HG03025 (cell line): Measurements from ENCODE around the gene CITED1.

Experiments used
- ATAC-seq: cut with Tn5 transposase; IDR thresholded peaks from one replicate; pipeline ENCODE4 v1.9.1; 2021; ENCODE audit warnings: mild to moderate bottlenecking, moderate library complexity; ENCODE audit not compliant: unreplicated experiment, low FRiP score

Gene CITED1

DNA sequence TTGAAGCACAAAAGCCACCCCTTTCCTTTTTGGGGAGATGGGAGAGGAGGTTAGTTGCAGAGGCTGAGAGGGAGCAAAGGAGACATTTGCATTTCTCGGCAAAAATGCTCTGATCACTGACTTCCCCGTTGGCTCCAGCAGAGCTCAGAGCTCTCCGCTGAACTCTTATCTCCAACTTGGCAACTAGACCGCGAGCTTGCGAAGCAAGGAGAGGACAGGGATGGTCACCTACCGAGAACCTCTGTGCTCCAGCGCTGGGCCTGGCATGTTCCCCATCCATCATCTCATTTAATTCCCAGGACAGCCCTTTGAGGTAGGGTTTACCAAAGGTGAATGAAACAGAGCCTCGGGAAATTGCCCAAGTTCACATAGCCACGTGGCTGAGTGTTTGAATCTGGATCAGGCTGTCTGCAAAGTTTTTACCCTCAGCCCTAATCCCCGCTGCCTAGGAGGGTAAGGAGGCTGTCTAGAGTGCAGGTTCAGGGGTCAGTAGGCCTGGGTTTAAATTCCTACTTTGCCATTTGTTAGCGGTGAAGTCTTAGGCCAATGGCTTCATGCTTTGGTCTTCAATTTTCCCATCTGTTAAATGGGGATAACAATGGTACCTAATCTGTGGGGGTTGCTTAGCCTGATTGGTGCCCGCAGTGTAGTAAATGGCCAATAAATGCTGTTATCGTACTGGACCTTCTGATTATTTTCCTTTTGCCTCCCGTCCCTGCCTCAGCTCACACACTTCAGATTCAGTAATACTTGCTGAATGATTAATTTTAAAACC is 3.8 kb upstream of the CITED1 start:
- no peak for ATAC-seq

DNA sequence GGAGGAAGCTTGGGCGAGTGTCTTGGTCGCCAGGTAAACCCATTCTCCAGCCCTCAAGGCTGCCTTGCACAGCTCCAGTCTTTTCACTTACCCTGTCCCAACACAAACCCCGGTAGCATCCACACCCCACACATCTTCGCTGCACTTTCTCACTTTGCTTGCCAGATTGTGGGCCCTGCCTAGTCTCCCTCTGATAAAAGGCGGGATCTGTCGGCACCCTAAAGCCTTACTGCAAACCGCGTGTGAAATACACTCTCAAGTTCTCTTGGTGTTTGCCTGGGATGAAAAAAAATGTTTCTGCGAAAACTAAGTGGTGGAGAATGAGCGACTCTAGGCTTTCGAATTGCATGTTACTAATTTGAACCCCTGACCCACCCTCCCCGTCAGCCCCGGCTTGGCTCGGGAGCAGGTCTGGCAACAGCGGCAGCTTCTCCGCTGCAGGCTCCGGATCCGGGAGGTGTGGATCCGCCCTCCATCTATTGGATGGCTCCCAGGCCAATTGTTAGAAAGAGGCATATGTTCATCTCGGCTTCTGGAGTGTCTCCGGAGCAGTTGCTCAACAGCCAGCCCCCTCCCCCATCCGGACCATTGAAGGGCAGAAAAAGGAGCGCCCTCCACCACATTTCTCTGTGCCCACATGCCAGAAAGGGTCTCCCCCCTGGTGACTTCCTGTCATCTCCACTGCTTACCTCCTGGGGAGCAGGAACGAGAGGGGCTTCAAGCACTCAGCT is 3.0 kb upstream of the CITED1 start:
- ATAC-seq = no peak

DNA sequence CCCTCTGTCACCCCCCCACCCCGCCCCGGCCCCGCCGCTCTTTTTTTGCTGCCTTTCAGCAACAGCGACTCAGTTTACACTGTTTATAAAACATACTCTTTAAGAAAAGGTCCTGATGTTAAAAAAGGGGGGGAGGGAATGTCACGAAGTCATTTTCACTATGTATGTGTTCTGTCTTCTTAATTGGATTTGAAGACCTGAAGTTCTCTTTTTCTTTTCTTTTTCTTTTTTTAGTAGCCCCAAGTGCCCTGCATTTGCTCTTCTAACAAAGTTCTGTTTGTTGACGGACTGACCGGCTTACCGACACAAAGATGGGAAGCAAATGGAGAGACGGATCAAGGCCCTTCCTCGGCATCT is 2.5 kb upstream of the CITED1 start:
- no peak for ATAC-seq

DNA sequence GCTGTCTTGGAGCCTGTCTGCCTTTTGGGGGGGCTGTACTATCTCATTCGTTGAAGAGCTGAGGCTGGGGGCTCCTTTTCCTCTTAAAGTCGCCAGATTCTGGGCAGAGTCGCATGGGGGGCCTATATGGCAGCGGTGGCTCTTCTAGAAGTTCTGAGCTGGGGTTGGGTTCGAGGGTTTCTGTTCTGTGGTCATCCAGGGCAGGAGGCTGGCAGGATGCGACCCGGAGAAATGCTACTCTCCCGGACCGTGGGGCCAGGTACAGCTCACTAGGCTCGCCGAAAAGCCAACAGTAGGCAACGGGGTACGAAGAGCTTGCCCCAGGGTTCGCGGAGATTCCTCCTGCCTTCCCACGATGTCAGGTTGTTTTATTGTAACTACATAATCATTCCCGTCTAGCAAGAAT is 1.9 kb upstream of the CITED1 start:
- ATAC-seq = no peak

DNA sequence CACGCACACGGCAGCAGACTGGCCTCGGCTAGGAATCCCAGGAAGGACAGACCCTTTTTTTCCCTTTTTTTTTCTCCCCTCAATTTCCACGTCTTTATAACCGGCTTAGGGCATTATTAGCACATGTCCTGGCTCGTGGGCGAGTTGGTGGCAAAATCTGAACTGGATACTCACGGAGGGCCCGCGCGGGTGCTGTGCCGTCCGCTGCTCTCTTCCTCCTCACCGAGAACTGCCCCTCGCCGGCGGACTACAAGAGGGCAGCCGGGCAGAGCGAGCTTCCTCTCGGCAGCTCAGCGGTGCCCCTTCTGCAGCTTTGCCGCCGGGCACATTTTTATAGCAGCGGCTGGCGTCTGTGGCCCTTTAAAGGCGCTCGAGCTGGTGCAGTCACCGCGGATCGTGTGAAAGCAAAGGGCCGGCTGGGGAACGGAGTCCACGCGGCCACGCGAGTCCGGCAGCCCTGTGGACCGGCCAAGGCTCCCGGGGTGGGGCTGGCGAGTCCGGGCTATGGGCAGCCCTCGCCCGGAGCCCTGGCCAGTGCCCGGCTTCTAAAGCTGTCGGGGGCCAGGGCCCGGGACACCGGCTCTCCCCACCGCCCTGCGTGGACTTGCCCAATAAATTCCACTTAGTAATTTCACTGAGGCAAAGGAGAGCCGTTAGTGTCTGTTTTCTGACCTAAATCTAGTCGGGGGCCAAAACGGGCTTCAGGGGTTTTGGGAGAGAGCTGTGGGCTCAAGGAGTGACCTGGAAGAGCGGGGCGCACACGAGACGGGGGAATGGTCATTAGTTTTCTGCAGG is 1.3 kb upstream of the CITED1 start:
- ATAC-seq = peak; percentile 69

DNA sequence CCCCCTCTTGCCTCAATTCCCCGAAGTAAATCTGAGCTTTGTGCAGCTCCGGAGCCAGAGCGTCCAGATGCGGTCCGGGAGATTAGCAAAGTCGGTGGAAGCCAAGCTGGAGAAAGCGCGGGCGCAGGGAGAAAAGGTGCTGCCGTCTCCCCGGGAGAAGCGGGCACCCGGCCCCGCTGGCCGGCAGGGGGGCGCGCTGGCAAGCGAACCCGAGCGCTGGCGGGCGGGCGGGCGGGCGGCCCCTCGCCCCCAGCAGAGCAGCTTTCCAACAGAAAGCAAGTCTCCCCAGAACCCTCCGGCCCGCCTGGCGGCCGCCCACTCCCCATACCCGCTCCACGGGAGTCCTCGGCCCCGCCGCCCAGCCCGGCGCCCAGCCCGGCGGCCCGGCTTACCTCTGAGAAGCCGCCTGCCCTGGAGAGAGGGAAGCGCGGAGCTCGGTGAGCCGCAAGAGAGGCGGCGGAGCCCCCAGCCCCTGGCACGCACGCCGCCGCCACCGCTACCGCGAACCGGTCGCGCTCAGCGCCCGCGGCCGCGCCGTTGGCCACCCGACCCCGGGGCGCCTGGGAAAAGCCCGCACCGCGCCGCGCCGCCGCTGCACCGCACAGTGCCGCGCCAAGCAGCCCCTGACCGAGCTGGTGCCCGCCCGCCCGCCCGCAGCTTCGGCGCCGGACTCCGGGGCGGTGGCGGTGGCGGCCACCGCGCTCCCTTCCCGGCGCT is 529 bp upstream of the CITED1 start:
- peak; percentile 11 for ATAC-seq

DNA sequence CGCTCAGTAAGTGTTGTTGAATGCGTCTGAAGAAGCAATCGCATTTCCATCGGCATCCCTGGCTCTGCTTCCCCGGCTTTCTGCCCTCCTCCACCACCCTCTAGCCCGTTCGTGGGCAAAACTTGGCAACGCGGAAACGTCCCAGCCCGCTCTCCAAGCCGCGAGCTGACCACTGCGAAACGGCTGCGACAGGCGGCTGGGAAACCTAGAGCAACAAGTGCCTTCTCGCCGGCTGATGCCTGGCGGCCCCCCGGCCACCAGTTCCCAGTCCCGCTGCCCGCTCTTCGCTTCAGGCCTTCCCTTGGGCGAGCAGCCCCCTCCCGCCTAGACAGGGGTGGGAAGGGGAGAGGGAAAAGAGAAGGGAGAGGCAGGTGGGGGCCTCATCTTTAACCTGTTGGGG is 837 bp downstream of the CITED1 start:
- ATAC-seq = no peak

DNA sequence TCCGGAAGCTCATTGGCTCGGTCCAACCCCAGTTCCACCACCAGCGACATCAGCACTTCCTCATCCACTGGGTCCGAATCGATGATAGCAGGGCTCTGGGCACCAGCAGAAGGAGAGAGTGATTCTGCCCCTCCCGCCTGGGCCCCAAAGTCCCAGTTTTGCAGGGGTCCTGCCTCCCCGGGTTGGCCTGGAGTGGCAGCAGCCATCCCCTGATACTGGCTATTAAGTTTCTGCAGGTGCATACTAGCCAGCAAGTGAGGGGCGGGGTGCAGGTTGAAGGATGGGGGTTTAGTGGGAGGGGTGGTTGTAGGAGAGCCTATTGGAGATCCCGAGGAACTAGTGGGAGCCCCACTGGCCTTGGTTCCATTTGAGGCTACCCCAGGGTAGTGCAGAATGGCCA is 3.9 kb downstream of the CITED1 start:
- ATAC-seq = no peak

DNA sequence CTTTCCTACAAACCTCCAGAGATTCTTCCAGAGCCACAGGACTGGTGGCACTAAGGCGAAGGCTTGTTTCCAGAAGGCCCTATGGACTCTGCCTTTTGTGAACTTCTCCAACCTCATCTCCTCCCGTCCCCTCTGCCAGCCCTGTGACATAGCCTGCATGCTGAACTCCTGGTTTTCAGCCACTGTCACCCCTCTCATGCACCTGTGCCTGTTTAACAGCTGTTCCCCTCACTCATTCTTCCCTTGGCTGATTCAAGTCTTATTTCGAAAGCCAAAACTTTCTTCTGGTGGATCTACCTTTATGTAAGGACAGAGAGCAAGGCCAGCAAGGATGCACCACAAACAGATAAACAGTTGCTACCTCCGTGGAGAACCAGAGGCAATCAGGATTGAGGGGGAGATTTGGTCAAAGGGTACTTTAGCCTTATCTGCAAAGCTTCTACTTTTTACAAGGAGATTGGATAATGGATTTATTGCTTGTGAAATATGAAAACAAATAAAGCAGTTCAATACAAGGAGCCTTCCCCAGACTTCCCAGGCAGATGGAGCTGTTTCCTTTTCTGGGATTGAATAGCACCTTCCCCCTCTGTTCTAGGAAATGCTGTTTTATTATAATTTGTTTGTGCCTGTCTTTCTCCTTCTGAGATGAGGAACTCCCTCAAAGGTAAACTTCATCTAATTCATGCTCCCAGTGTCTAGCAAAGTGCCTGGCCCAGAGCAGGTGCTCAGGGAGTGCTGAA is 5.7 kb downstream of the CITED1 start:
- ATAC-seq = no peak

DNA sequence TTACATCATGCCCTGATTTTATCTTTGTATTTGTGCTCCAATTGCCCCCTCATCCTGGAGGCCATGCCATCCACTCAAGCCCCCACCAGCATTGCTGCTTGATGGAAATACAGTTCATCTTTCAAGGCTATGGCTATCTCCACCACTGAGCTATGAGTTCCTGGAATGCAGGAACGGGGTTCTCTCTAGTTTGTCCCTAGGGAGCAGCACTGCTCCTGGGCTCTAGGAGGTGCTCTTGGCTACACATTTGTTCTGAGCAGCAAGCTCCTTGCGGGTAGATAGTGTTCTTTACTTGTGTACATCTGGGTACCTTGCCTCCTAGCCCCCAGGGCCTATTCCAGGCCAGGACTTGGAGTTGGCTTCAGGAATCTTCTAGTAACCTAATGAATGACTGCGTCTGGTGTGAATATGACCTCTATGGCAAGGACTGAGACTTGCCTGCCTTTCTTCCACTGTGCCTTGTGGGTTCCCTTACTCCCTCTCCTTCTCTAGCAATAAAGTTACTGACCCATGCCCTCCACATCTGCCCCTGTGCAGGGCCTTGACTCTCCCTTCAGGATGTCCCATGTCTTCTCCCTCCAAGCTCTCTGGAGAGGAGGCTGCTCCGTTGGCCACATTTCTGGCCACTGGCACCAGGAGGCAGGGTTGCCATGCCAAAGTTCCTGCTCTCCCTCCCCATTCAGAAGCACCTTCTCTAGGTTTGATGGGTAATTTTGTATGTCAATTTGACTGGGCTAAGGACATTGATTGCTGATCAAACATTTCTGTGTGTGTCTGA is 7.6 kb downstream of the CITED1 start:
- ATAC-seq = no peak

DNA sequence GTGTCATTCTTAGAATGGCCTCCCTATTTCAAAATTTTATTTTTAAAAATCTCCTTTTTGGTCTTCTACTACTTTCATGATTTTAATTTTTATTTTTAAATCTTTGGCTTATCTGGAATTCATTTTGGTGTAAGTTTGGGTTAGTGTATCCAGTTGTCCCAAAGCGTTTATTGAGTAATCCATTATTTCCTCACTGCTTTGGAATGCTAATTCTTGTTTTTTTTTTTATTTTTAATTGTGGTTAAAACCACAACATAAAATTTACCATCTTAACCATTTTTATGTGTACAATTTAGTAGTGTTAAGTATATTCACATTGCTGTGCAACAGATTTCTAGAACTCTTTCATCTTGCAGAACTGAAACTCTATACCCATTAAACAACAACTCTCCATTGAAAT is 8.7 kb downstream of the CITED1 start:
- no peak for ATAC-seq

DNA sequence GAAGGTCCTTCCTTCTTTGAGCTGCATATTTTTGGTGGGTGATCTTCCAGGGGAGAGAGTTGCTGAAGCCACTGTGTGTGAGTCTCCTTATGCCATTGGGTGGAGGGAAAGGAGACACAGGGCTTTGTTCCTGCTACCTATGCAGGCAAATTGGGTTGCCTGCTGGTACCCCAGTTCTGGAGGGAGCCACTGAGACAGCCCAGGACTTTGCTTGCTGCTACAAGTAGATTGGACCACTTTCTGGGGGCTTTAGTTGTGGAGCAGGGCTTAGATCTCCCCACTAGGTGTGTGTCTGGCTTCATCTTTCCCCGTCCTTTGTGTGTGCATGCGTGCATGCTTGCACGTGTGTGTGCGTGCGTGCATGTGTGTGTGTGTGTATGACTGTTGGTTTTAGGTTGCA is 10.0 kb downstream of the CITED1 start:
- no peak for ATAC-seq

DNA sequence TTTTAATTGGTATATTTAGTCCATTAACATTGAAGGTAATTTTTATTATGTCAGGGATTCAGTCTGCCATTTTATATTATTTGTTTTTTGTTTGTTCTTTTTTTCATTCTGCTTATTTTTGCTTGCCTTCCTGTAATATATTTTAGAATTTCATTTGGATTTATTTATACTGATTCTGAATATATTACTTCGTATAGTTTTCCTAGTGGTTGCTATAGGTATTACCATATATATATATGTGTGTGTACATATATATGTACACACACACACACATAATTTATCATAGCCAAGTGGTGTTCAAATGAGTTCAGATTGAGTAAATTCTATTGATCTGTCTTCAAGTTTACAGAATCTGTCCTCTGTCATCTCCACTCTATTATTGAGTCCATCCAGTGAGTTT is 11.2 kb downstream of the CITED1 start:
- ATAC-seq = no peak

DNA sequence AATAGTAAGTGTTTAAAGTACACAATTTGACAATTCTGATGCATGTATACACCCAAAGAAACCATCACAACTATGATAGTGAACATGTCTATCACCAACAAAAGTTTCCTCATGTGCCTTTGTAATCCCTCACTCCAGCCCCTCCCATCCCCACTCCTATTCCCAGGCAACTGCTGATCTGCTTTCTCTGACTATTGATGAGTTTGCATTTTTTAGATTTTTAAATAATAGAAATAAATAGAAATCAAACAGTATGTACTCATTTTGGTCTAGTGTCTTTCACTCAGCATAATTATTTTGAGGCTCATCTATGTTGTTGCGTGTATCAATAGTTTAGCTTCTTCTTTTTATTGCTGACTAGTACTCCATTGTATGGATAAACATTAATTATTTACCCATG is 23.4 kb downstream of the CITED1 start:
- no peak for ATAC-seq

DNA sequence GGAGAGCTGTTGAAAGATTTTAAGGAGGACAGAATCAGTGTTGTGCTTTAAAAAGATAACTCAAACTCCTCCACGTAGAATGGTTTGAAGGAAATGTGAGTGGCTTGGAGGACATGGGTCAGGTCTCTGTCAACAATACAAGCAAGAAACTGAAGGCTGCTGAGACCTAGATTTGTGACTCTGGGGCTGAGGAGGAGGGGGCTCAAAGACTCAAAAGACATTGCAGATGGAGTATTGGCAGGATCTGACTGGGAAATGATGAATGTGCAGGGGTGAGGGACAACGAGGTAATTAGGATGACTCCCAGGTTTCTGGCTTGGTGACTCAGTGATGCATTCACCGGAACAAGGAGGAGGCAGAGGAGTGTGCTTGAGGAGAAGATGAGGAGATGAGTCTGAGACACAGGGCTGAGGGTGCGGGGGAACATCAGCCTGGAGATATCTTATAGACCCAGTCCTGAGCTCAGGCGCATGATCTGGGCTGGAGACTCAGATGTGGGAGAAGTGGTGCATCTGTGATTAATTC is 25.3 kb downstream of the CITED1 start:
- no peak for ATAC-seq

DNA sequence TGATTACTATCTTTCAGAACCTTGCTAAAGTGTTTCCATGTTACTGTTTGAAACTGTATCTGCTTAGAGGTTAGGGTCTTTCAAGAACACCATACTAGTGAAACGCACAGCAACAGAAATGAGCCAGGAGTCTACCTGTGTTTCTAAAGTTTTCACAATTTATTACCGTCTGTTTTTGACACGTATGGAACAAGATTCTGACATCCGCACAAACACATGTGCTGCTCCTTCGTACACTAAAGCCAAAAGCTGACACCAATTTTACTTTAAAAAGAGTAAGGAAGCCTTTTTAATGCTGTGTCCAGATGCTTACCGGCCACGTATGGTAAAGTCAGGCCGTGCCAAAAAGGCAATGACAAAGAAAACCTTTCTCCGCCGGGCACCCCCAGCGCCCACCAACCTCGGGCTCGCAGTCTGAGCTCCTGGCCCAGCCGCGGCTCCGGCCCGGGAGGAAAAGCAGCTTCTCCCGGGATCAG is 29.2 kb downstream of the CITED1 start:
- no peak for ATAC-seq

DNA sequence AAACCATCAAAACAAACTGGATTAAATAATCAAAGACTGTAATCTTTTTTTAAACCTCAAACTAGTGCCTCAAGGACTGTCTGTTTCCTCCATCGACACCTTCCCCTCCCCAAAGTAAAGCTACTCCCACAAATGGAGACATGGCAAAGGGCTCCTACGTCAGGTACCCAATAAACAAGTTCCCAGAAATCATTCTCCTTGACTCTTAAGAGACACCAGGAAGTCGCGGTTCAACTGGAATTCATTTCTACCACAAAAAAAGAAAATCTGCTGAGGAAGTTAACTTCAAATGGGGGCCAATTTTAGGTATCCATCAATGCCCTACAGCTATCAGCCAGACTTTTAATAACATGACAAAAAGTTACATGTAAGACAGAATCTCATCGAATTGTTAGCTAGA is 31.2 kb downstream of the CITED1 start:
- ATAC-seq = no peak

DNA sequence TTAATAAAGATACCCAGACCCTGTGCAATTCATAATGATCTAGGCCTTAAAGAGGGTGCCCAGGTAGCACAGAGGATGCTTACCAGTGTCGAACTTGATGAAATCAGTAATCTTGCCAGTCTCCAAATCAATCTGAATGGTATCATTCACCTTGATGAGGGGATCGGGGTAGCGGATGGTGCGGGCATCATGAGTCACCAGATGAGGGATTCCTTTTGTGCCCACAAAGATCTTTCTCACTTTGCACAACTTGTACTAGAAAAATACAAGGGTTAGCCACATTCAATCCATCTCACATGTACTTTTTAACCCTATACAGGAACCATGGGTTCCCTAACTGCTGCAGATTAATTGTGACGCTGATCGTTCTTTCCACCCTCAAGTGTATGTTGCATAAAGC is 32.0 kb downstream of the CITED1 start:
- no peak for ATAC-seq

DNA sequence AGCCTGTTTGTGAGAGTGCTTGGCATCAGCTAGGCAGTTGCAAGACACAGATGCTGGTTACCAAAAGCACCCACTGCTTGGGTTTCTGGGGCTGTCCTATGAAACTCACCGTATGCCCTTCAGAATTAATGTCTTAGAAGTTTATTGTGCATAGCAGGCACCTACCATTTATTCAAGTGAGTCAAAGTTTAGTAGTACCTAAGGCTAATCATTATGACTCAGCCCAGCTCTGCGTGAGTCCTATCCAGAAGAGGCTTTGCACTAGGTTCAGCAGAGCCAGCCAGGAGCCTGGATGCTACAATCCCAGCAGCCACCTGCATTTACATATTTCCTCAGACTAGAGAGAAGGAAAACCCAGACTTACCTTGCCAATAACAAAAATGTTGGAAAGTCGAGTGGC is 32.8 kb downstream of the CITED1 start:
- ATAC-seq = no peak
